ENCODE measurements around the gene ACACB.
"Not testable (repeated sequence)": the region's sequence is repeated elsewhere in the genome, so short reads cannot be mapped to it uniquely, and the experiment has no call there.

ACACB gene

DNA sequence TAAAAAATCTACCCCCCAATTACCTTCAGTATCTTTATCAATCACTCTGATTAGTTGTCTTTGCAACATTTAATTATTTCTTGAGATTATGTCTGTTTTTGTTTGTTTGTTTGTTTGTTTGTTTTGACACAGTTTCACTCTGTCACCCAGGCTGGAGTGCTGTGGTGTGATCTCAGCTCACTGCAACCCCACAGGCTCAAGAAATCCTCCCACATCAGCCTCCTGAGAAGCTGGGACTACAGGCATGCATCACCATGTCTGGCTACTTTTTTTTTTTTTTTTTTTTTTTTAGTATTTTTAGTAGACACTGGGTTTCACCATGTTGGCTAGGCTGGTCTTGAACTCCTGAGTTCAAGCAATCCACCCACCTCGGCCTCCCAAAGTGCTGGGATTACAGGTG lies 30.7 kb downstream of the ACACB start:
- DNase-seq = not testable (repeated sequence)

- no peak for DNase-seq
Observed at GRCh38 chr12:109147954-109148353, 31.6 kb downstream of the ACACB start.

GRCh38 chr12:109150124-109150640 lies 33.8 kb downstream of the ACACB start:
- no peak for DNase-seq

GRCh38 chr12:109151457-109151856 lies 35.1 kb downstream of the ACACB start:
- DNase-seq = no peak

DNA sequence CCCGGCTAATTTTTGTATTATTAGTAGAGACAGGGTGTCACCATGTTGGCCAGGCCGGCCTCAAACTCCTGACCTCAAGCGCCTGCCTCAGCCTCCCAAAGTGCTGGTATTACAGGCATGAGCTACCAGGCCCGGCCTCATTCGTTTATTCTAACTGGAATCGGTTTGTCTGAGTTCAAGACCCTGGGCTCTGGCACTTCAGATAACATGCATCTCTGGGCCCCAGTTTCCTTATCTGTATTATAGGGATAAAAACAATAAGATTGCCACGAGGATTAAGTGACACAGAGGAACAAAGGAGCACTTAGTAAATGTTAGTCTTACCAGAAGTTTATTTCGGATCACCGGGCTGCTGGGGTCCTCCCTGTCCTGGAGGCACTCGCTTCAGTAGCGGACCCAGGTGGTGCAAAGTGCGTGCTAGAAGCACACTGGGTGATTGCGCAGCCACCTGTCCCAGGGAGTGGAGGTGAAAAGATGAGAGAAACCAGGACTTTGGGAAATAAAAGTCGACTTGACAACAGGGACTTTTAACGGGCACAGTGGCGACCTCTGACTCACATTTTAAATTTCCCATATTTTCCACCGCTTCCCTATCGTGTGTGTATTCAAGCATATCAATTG lies 37.5 kb downstream of the ACACB start:
- no peak for DNase-seq

- DNase-seq = no peak
Observed at GRCh38 chr12:109154451-109155438, 38.4 kb downstream of the ACACB start.

- no peak for DNase-seq
Observed at GRCh38 chr12:109156036-109156435, 39.6 kb downstream of the ACACB start.

DNA sequence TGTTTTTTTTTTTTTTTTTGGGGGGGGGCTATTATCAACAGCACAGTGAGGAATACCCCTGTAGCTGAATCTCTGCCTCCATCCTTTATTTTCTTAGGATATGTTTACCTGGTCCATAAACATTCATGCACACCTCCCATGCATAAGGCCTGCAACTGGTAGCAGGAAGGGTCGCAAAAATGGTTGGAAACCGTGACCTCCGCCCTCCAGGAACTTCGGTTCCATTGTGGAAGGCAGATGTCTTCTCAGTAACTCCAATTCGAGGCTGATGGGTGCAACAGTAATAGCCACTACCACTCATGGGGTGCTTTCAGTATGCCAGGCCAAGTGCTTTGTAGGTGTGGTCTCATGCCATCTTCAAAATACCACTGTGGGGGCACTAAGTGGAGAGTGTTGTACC lies 40.2 kb downstream of the ACACB start:
- DNase-seq = no peak

- DNase-seq = no peak
Observed at GRCh38 chr12:109157986-109158385, 41.6 kb downstream of the ACACB start.

DNA sequence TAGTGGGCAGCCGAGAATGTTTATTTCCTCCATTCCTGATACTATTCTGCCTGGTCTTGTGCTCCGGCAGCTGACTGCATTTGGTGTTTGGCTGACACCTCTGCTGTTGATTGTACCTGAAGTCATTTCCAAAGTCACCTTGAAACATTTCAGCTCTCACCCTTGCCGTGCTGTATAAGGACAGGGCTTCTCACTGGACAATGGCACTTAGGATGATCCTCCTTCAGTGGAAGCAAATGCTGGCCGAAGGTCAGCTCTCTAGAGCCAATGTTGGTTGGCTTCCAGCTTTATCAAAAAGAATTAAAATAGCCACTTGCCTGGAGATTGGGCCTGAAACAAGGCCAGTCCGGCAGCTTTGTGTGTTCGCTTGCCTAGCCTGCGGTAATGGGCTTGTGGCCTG lies 44.0 kb downstream of the ACACB start:
- DNase-seq = no peak

DNA sequence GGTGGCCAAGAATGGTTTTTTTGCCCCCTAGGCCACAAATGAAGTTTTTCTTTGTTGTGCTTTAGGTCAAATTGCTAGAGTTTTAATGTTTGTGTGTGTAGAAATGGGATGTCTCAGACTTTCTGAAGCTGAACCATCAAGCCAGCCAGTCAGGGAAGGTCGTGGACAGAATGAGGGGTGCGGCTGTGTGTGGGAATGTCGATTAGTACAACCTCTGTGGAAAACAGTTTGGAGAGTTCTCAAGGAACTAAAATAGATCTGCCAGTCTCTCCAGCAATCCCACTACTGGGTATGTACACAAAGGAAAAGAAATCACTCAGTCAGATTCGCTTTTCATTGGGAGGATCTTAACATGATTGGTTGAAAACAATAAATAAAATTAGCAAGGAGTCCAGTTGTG lies 44.5 kb downstream of the ACACB start:
- no peak for DNase-seq

- no peak for DNase-seq
Observed at GRCh38 chr12:109162551-109162950, 46.2 kb downstream of the ACACB start.

DNA sequence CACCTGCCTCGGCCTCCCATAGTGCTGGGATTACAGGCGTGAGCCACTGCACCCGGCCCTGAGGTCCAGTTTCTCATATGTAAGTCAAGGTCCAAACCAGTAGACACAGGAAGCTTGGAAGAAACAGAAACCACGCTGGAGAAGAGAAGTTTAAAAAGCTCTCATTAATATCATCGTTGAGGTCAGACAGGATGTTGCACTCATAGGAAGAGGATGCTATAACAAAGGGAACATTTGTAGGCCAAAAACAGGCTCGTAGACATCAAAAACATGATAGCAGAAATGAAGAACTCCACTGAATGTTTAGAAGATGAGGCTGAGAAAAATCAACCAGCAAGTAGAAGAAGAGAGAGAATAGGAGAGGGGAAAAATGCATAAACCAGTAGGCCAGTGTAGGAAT lies 46.8 kb downstream of the ACACB start:
- DNase-seq = no peak

GRCh38 chr12:109165599-109165998 lies 49.2 kb downstream of the ACACB start:
- no peak for DNase-seq

DNA sequence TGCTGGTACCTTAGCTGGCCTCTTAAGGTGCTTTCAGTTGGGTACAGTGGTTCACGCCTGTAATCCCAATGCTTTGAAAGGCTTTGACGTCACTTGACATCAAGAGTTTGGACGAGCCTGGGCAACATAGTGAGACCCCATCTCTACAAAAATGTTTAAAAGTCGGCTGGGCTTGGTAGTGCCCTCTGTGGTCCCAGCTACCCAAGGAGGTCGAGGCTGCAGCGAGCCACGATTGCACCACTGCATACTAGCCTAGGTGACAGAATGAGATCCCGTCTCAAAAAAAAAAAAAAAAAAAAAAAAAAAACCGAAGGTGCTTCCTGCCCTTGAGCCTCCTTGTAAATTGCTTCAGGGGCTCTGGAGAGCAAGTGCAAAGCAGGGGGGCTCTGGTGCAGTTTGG lies 50.0 kb downstream of the ACACB start:
- DNase-seq = no peak

DNA sequence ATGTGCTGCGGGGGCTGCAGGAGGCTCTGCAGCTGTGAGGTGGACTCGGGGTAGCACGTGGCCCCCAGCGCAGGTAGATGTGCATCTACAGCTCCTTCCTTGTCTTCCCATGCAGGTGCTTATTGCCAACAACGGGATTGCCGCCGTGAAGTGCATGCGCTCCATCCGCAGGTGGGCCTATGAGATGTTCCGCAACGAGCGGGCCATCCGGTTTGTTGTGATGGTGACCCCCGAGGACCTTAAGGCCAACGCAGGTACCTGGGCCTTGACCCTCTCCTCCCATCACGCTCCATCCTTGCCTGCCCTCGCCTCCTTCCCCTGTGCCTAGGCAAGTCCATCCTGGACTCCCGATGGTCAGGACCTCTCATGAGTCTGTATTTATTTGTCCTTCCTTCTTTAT lies 51.4 kb downstream of the ACACB start:
- DNase-seq = no peak

DNA sequence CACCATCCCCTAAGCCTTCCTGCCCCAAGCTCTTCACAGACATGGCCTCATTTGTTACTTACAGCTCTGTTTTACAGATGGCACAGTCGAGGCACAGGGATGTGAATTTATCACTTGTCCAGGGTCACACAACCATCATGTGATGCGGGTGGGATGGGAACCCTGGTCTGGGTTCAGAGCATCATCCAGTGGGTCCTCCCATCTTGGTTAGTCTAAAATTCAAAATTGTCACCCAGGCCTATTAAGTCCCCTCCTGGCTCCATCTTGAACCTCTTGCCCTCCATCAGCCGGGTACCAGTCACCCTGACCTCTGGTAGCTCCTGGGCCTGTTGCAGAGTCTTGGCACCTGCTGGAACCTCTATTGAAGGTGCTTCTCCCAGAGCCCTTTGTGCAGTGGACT lies 52.9 kb downstream of the ACACB start:
- no peak for DNase-seq

DNA sequence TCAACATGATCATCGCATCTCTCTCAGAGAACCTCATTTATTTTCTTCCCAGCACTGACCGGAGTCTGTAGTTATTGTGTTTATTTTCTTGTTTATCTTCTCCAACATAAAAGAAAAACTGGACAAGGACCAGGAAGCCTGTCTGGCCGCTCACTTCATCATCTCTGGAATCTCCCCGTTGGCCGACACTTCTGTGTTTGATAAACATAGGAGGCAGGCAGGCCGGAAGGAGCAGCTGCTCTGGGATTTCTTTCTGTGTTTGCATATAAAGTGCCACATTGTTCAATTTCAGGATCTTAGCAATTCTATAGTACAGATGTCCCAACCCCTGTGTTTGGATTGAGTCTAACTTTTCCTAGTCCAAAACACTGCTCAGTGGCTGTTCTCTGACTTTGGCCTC lies 53.3 kb downstream of the ACACB start:
- DNase-seq = no peak

DNA sequence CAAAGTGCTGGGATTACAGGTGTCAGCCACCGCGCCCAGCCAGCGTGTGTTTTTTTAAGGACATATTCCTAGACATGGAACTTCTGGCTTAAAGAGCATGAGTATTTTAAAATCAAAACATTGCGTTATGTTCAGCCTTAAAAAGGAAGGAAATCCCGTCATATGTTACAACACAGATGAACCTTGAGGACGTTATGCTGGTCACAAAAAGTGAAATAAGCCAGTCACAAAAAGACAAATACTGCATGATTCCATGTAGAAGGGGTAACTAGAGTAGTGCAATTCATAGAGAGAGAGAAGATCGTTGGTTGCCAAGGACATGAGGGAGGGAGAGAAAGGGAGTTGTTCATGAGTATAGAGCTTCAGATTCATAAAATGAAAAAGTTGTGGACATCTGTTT lies 53.9 kb downstream of the ACACB start:
- DNase-seq = no peak

- DNase-seq = not testable (repeated sequence)
Observed at GRCh38 chr12:109172787-109173186, 56.4 kb downstream of the ACACB start.

DNA sequence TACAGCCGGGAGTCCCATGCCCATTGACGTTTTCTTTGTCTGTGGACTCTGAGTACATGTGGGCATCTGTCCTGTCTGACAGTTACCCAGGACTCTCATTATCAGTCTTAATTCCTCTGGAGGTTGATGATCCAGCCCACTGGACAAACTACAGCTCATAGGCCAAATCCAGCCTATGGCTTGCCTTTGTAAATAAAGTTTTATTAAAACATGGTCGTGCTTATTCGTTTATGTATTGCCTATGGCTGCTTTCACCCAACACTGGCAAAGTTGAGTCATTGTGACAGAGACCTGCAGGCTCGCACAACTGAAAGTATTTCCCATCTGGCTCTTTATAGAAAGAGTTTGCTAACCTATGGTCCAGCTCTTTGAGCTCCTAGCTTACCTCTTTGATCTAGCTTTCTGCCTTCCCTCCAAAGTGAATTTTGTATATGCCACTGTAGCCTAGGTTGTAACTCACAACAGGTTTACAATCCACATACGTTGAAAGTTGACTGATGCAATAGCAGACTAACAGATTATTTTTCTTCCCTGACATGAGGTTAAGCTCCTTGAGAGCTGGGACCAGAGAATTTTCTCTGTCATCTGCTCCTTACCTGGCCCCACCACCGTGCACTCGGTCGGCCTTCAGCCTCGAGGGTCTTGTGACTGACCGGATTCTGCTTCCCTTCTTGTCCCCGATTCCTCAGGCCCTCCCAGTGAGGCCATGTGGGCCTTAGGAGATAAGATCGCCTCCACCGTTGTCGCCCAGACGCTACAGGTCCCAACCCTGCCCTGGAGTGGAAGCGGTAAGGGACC lies 57.3 kb downstream of the ACACB start:
- no peak for DNase-seq

DNA sequence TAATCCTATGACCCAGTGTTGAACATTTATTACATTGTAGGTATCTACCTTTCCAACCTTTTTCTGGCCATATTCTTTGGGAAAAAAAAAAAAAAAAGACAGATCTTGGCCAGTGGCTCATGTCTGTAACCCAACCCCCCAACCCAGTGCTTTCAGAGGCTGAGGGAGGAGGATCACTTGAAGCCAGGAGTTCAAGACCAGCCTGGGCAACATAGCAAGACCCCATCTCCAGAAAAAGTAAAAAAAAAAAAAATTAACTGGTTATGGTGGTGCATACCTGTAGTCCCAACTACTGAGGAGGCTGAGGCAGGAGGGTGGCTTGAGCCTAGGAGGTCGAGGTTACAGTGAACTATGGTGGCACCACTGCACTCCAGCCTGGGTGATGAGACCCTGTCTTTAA lies 58.1 kb downstream of the ACACB start:
- DNase-seq = no peak

DNA sequence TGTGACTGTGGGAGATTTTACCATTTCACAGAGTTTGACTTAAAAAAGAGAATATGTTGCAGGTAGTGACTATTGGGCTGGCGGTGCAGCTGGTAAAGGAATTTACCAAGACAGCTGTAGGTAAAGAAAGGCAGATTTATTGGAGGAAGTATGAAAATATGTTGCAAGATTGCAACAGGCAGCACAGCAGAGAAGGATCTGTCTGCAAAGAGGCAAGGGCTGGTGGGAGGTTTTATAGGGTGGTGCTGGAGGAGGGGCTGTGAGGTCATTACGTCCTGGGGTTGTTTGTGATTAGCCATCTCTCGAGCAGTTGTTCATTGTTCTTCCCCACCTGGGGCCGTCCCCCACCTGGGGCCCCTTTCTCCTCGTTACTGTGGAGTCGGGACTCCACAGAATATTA lies 62.1 kb downstream of the ACACB start:
- DNase-seq = no peak

All from KG1 (cell line).